ENCODE measurements around the gene CD53.
A peak's percentile ranks its signal among the peaks of the same experiment; 100 is the strongest.

The CD53 gene

DNA sequence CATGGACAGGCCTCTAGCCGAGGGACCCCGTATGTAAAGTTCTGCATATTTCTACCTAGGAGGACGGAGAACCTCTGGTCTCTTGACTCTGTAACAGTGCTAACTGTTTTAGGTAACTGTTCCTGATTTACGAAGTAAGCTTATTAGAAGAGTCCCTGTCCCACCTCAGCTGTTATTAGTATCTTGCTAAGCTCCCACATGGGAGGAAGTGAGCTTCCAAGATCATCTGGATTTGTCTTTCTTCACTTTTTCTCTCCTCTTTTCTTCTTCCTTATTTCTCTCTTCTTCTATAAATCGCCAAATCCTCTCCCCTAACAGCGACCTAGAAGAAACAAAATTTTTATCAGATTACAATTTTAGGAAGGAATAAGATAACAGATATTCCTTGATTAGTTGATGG, 4.4 kb downstream of the CD53 start:
- no peak for DNase-seq

DNA sequence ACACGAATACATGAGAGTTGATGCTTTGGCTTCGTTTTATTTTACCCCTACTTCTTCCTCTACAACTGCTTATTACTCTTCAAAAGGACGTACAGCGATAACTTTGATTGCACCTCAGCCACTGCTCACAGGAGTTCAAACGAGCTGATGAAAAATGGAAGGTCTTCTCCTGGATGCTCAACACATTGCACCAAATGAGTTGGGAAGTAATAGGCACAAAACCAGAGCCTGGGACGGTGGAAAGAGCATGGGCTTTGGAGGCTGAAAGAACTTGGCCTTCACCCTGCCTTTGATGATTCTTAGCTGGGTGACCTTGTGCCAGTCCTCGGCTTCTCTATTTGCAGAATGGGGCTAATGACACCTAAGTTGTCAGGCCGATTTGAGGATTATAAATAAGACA, 4.8 kb downstream of the CD53 start:
- DNase-seq: no peak

DNA sequence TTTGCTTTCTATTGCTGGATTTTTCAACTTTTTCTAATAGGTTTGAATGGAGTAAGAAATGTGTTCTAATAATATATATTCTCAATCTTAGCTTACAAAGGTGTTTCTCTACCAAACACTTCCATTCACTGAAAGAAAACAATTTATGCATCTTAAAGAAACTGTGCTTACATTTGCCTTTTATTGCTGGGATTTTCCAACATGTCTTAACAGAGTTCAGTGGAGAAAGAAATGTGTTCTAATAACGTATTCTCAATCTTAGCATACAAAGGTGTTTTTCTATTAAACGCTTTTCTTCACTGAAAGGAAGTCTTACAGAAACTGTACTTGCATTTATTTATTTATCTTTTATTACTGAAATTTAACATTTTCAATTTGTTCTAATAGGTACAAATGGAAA, 5.6 kb downstream of the CD53 start:
- DNase-seq: no peak

DNA sequence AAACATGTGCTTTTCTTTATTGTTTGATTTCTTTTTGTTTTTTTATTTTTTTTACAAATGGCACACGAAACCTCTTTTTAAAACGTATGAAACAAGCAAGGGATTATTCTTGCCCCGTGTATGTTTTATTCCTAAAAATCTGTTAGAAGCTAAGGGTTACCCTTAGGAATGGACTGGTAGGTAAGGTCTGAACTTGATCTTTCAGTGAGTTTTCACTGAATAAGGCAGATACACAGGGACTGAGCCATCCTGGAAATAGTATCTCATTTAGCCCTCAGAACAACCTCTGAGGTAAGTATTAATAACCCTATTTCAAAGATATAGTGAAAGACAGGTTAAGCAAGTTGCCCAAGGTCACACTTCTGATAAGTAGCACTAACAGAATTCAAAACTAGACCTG, 6.0 kb downstream of the CD53 start:
- no peak for DNase-seq

DNA sequence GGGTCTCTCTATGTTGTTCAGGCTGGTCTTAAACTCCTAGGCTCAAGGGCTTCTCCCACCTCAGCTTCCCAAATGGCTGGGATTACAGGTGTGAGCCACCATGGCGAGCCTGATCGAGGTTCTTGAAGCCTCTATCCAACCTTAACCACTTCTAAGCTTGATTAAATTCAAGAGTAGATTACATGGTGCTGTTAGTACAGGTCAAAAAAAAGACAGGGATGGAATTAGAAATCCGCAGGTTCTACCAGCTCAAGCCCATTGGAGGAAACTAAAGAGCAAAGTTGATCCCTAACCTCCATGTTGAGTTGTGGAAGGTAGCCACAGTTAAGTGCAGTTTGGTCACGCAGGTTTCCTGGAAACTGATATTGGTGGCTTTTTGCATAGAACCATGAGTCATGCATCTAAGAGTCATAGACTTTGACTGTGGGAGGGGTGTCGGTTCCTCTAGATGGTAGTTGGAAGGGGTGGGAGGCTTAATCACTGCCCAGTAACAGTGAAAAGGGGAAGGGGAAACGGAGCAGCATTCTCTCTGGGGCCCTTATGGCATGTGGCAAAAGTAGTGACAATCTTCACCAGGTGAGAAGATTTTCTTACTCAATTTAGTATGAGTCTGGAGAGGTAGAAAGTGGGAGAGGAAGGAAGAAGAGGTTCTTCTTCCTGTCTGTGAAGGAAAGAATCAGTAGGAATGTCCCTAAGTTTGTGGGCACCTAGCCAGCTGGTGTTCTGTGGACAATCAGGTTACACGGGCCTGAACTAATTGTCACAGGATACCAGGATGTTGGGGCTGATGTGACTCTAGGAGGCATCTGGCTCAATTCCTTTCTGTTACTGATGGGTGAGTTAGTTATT, 7.0 kb downstream of the CD53 start:
- peak; percentile 42 for DNase-seq

DNA sequence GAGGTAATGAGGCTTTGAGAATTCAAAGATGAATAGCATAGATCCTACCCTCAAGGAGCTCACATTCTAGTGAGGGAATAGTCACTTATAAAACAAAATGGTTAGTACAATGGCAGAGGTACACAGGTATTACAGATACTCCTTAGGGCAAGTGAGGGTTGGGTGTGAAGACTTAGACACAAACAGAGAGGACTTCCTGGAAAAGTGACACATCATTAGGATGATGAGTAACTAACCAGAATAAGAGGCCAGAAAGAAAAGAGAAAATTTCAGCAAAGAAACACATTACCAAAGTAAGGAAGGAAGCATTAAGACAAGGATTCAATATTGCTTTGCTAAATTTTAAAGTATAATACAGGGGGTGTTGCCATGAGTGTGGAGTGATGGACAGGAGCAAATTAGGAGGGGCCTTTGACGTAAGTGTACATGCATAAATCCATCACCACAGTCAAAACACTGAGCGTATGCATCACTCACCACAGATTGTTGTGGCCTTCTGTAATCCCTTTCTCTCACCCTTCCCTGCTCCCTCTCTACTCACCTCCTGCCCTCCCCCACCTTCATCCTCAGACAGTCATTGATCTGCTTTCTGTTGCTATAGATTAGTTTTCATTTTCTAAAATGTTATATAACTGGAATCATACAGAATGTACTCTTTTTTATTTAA, 7.9 kb downstream of the CD53 start:
- no peak for DNase-seq

DNA sequence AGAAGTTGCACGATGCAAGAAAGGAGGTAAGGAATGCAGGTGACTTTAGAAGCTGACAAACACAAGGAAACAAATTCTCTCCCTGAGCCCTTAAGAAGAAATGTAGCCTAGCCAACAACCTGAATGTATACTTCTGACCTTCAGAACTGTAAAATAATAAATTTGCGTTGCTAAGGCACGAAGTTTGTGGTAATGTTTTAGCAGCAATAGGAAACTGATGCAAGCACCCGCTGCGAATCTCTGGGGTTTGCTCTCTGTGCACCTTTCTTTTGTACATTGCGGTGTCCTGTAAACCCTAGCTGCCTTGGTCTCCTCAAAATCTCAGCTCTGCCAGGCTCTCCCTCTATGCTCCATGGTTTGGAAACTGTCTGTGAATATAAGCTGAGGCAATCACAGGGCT, 15.1 kb downstream of the CD53 start:
- no peak for DNase-seq

DNA sequence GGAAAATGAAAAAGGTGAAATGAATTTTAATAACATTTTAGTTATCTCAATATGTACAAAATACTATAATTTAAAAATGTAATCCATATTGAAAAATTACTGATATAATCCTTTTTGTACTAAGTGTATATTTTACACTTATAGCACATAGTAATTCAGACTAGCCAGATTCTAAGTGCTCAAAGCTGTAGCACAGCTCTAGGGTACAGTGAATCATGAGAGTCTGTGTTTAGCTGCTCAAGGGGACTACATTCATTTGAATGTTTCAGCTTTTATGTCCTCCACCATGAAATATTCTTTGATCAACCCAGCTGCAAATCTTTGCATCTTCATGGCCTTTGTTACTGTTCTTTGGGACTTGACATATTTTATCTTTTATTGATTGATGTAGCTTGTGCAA, 15.7 kb downstream of the CD53 start:
- no peak for DNase-seq

DNA sequence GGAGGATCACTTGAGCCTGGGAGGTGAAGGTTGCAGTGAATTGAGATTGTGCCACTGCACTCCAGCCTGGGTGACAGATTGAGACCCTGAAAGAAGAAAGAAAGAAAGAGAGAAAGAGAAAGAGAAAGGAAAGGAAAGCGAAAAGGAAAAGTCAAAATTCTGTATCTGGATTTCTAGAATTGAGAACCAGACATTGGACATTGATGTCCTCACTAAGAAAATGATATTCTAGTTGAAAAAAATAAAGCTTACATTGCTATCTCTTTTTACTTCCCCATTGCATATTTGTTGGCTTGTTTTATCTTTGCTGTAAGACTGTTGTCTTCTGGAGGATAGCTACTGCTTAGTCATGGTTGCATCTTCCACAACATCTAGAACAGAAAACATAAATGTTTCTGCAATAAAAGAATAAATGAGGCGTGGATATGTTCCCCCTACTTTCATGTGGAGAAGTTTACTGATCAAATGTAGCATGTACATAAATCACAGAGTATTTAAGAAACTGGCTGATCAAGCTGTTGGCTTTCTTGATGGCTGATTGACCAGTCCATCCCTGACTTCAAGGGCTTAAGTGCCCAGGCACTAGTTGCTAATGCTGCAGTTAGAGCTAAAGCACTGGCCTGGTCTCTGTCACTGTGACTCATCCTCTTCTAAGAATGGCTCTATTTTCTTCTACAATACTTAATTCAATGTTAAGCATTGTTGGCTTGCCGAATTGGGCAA, 17.7 kb downstream of the CD53 start:
- DNase-seq: no peak

DNA sequence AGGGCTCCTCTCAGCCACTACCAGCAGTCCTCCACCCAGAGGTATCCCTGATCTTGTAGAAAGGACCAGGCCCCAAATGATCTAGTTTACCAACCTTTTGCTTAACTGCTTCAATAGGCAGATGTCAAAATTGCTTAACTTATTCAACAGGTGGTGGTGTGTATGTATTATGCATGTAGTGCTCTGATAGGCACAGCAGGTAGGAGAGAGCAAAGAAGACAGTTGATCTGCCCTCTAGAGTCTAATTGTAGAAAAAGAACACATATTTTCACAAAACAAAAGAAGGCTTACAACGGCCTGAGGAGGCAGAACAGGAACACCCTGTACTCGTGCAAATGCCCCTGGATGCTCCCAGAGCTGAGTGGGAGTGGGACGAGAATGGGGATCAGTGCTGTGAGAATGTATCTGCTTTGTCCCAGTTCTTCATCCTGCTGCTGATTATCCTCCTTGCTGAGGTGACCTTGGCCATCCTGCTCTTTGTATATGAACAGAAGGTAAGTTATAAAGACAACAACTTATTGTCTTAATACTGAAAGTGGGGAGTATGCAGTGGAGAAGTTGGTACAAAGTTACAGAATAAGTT, 21.1 kb downstream of the CD53 start:
- DNase-seq: no peak

DNA sequence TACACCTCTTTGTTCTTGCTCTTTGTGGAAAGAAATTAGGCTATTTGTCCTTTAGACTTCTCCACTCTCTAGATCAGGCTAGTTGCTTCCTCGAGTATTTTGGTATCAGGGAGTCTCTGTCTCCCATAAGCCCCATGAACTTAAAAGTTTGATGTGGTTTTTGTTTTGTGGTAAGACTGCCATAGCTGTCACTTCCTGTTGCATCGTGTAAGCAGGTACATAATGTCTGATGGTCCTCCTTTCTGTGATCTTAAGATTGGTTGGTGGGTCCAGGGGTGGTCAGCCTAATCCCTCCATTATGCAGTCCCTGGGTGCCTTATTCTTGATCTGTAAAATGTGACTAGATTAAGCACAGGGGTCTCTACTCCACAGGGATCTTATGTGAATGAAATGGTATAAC, 23.1 kb downstream of the CD53 start:
- DNase-seq: no peak

DNA sequence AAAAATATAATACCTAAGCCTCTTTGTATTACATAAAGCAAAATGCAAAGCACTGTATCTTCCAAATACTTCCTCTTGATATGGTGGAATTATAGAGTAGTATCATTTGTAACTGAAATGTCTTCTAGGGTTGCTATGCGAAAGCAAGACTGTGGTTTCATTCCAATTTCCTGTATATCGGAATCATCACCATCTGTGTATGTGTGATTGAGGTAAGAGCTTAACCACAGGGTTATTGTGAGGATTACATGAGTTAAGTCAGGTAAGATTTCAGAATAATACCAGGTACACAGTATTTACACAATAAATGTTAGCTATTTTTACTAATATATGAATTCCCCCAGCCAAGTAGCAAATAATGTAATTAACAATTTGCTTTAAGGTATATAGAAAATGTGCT, 24.7 kb downstream of the CD53 start:
- DNase-seq: no peak

DNA sequence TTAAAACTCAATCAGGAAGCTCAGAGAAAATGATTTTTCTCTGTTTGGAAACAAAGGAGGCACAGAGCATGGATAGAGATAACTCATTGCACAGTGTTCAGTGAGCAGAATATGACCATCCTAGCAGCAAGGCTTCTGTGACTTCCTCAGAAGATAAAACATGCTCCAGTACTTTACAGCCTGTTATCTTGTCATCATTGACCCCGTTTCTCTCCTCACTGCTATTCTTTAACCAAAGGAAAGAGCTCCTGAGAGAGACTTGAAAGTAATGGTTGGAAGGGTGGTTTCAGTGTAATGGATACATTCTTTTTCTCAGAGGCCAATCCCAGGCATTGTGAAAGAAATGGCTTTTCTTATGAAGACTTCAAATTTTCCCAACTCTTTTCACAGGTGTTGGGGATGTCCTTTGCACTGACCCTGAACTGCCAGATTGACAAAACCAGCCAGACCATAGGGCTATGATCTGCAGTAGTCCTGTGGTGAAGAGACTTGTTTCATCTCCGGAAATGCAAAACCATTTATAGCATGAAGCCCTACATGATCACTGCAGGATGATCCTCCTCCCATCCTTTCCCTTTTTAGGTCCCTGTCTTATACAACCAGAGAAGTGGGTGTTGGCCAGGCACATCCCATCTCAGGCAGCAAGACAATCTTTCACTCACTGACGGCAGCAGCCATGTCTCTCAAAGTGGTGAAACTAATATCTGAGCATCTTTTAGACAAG, 25.9 kb downstream of the CD53 start:
- no peak for DNase-seq

DNA sequence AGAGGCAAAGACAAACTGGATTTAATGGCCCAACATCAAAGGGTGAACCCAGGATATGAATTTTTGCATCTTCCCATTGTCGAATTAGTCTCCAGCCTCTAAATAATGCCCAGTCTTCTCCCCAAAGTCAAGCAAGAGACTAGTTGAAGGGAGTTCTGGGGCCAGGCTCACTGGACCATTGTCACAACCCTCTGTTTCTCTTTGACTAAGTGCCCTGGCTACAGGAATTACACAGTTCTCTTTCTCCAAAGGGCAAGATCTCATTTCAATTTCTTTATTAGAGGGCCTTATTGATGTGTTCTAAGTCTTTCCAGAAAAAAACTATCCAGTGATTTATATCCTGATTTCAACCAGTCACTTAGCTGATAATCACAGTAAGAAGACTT, 26.5 kb downstream of the CD53 start:
- DNase-seq: no peak

DNA sequence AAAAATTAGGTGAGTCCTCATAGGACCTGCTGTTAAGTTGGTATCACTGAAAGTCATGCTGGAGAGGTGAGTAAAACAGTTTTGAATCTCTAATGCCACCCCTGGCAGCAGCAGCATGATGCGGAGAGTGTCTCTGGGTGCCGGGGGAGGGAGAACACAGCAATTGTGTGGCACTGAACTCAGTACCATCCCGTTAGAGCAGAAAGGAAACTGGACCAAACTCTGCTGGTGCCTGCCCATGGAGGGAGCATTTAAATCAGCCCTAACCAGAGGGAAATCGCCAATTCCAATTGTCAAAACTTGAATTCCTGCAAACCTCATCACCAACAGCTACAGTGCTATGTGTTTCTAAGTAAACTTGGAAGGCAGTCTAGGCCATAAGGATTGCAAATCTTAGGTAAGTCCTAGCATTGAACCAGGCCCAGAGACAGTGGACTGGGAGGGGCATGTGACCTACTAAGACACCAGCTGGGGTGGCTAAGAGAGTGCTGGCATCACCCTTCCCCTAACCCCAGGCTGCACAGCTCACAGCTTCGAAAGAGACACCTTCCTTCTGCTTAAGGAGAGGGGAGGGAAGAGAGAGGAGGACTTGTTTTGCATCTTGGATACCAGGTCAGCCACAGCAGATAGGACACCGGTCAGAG, 30.0 kb downstream of the CD53 start:
- DNase-seq: no peak

DNA sequence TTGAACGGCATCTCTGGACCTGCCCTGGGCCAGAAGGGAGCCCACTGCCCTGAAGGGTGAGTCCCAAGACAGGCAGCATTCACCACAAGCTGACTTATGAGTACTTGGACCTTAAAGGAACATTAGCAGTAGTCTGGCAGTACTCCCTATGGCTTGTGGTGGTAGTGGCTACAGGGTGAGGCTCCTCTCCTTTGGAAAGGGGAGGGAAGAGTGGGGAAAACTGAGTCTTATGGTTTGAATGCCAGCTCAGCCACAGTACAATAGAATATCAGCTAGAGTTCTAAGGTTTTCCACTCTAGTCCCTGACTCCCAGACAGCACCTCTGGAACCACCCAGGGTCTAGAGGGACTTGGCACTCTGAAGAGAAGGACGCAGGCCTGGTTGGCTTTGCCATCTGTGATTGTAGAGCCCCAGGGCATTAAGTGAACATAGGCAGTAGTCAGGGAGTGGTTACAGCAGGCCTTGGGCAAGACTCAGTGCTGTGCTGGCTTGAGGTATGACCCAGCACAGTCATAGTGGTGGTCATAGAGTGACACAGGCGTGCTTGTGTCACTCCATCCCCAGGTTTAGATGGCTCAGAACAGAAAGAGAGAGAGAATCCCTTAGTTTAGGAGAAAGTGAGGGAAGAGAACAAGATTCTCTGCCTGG, 31.0 kb downstream of the CD53 start:
- DNase-seq: no peak

DNA sequence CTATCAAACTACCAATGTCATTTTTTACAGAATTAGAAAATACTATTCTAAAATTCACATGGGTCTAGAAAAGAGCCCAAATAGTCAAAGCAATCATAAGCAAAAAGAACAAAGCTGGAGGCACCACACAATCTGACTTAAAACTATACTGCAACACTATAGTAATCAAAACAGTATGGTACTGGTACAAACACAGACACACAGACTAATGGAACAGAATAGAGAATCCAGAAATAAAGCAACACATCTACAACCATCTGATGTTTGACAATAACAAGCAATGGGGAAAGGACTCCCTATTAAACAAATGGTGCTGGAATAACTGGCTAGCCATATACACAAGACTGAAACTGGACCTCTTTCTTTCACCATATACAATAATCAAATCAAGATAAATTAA, 39.8 kb downstream of the CD53 start:
- DNase-seq: no peak

DNA sequence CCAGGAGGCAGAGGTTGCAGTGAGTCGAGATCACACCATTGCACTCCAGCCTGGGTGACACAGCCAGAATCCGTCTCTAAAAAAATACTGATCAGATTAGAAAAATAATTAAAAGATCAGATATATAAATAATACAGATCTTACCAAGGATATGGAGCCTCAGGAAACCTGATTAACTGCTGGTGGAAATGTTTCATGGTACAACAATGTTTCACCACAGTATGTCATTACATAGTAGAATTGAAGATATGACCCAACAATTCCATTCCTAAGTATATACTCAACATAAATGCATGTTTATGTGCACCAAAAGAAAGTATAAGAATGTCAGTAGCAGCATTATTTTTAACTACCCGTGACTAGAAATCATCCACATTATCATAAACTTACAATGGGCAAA, 41.7 kb downstream of the CD53 start:
- no peak for DNase-seq

DNA sequence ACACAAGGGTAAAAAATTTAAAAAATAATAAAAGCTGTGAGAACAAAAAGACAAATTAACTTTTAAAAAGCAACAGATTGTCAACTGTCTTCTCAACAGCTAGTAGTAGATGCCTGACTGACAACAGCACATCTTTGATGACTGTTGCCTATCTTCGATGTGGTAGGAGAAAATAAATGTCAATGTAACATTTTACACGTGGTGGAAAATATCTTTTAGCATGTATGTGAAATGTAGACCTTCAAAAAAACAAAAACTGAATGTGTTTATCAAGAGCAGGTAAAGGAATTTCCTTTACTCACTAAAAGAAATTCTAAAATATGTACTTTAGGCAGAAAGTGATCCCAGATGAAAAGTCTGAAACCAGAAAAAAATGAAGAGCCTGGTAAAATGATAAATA, 42.9 kb downstream of the CD53 start:
- DNase-seq: no peak

DNA sequence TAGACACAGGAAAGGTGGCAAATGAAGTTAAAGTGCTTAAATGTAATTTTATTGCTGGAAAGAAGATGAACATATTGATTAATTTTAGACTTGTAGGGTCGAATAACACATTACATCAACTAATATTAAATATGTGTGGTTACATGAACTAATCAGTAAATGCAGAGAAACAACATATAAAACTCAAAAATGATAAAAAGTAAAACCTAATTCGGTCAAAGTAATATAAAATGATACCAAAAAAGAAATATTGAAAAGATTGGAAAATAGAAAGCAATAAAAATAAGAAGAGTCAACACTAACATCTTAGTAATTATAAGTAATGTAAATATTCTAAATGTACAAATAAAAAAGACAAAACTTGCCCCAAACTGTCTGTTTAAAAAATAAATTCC, 43.3 kb downstream of the CD53 start:
- DNase-seq: no peak

DNA sequence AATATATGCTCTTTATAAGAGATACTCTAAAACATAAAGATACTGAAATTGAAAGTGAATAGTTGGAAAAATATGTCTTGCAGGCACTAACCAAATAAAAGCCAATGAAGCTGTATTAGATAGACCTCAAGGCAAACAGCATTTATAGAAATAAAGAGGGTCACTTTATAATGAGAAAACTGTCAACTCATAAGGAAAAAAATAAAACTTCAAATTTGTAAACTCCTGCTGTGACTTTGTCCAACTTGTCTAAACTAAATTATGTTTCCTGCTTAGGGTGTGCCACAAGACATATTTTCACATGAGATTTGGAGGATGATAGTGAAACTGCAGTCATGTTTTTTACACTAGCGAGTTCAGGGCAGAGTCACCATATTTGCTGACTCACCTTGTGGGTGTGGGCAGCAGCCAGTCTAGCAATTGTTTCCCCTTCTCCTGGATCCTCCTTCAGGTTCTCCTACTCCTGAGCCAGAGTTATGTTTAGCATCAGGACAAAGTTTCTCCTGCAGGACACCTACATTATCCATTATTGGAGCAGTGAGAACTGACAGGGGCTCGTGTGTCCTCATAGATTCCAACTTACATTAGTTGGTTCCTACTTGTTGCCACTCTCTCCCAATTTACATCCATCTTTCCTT, 43.8 kb downstream of the CD53 start:
- peak; percentile 16 for DNase-seq

Data from stimulated activated CD4-positive, alpha-beta T cell treated with anti-CD3 and anti-CD28 coated beads, Interleukin-4, amount 100 ng/mL, for 1 hour (primary cell).